ENCODE results near the gene CD164L2. TPM values are rescaled to one million over a fixed set of nuclear protein-coding genes. Genes with fewer than 3 reads are reported as not detected.

The CD164L2 gene
- total and polyA plus RNA-seq, 2 donors (not counting 1 experiment from before 2014, with no cell fraction given), result not detected

- no peak for DNase-seq
- H3K4me3 ChIP-seq (ENCODE audit: control extremely low read depth in 1 of 5, extremely low read depth in 1 of 5, insufficient read depth in 1 of 5, low read depth in 2 of 5, low read length in 4 of 5), result no peak overlapping the region
- POLR2A ChIA-PET, result interaction anchor here (1.0 kb wide), 1 partner anchor 10 kb away, joined by 3 read pairs; the partner anchor contains the start of gene SYTL1
- H3K4me1 ChIP-seq (ENCODE audit: control insufficient read depth in 2 of 2, insufficient read depth in 2 of 2, low read length in 2 of 2), result peaks cover 13 to 23% of the 10 kb centered on the region in 2 donors
- WGBS (ENCODE audit: insufficient coverage), result 97% methylated on average over 5 of the region's 8 CpGs
- H3K27ac ChIP-seq (ENCODE audit: low read length in 2 of 2), result no peak overlapping the region
- no peak overlapping the region for H3K4me2 ChIP-seq (replicated peaks; ENCODE audit: low read depth, low read length, poor library complexity, severe bottlenecking)
- no peaks in the 10 kb centered on the region for H3K9me3 ChIP-seq (ENCODE audit: control extremely low read depth in 1 of 3, control insufficient read depth in 2 of 3, insufficient read depth in 1 of 3, low read length in 2 of 3)
- peaks cover 0 to 43% of the 10 kb centered on the region in 2 experiments for H3K36me3 ChIP-seq (replicated peaks in 1 of 2; ENCODE audit: control extremely low read depth in 1 of 2, control insufficient read depth in 1 of 2, extremely low read depth in 1 of 2, insufficient read depth in 2 of 2, low read length in 1 of 2)
- H3K27me3 ChIP-seq (replicated peaks in 1 of 4; ENCODE audit: control extremely low read depth in 1 of 4, control insufficient read depth in 3 of 4, insufficient read depth in 4 of 4, low read length in 3 of 4), result no peaks in the 10 kb centered on the region
- H4K20me1 ChIP-seq (ENCODE audit: control insufficient read depth, insufficient read depth, low read length, poor library complexity, severe bottlenecking), result peaks cover 12% of the 10 kb centered on the region
- peaks cover 21% of the 10 kb centered on the region for H3K4me1 Mint-ChIP-seq
- H3K79me2 ChIP-seq (ENCODE audit: control insufficient read depth, insufficient read depth, low read length), result peaks cover 22% of the 10 kb centered on the region
- H3K27me3 Mint-ChIP-seq, result no peaks in the 10 kb centered on the region
- no peak for ATAC-seq (ENCODE audit: low read depth)
- CTCF ChIA-PET, result interaction anchor here (1.5 to 11.1 kb wide), 3 partner anchors 10 to 52 kb away, joined by 4 to 135 read pairs (median 86); partner anchors contain the start of genes CD164L2, GPR3 and SYTL1
- no peak overlapping the region for H3K9ac ChIP-seq (ENCODE audit: low read length)
- no peak overlapping the region for H3K4me3 Mint-ChIP-seq
- no peaks in the 10 kb centered on the region for H3K9me3 Mint-ChIP-seq (ENCODE audit: insufficient read depth)
- TF ChIP-seq EZH2 (IDR thresholded peaks at IDR 0.05; ENCODE audit: borderline replicate concordance, insufficient read depth, low read depth, low read length, poor library complexity, severe bottlenecking) (no peak), CTCF (IDR thresholded peaks at IDR 0.05) (no peak)
- H2AFZ ChIP-seq (ENCODE audit: insufficient read depth, low read depth, low read length, poor library complexity, severe bottlenecking), result no peak overlapping the region
- intact Hi-C loops (cut with micrococcal nuclease), result no loop called here
- no peak overlapping the region for H3K27ac Mint-ChIP-seq
These were observed 31.5 kb downstream of the CD164L2 start for GRCh38 chr1:27351541-27352107.
